Gastroesophageal sphincter (tissue), 3 donors: ENCODE measurements around the gene ST3GAL2.

ENCODE experiments used
- EP300 ChIP-seq: sonication (generic); formaldehyde crosslinking; IDR thresholded peaks from one replicate; pipeline ENCODE4 v1.6.1; 2017; ENCODE audit warnings: antibody characterized with exemption, mild to moderate bottlenecking
- POLR2A ChIP-seq, 2 donors: fragments of 450-650 bp; IDR thresholded peaks; one replicate each; pipeline ENCODE4 v1.6.1; 2017; ENCODE audit warnings: antibody characterized with exemption in 2 of 2, mild to moderate bottlenecking in 2 of 2, moderate library complexity in 1 of 2
- POLR2AphosphoS5 ChIP-seq: sonication (generic); formaldehyde crosslinking; IDR thresholded peaks from one replicate; pipeline ENCODE4 v1.6.1; 2017; ENCODE audit warnings: antibody characterized with exemption
- TF ChIP-seq, protein P1 (sequence below), 4 experiments: fragments of 200-600 bp in 2 of 4; fragments of 450-650 bp in 2 of 4; sonication (generic) in 1 of 4; IDR thresholded peaks; one replicate each; pipeline ENCODE4 v1.5.1; 2017 to 2019; ENCODE audit warnings: antibody characterized with exemption in 4 of 4, mild to moderate bottlenecking in 2 of 4, moderate library complexity in 2 of 4

DNA sequence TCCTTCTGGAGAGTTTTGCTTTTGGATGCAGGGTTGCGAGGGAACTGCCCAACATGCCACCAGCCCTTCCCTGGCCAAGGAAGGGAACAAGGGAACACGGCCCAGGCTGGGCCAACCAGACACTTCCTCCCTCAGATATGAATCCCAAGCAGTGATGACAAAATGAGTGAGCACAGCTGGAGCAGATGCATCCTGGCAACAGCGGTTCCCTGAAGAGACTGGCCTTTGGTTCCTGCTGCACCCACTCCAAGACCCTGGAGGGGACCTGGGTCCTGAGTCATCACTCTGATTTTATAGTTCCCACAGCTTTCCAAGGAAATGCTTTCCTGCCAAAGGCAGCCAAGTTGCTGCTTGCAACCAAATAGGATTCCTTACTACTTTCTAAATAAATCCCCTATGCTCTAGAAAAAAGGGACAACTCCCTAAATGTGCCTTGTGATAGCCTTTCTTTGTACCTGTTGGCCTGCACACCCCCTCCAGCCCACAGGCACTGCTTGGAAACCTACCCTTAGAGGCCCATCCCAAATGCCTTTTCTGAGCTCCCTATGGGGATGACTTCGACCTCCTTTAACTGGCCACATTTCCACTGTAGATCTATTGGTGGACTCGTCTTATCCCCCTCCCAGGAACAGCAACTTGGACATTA lies 5.3 kb downstream of the ST3GAL2 start:
- TF ChIP-seq POLR2AphosphoS5, result peak; percentile 77
- TF ChIP-seq, protein P1, sequence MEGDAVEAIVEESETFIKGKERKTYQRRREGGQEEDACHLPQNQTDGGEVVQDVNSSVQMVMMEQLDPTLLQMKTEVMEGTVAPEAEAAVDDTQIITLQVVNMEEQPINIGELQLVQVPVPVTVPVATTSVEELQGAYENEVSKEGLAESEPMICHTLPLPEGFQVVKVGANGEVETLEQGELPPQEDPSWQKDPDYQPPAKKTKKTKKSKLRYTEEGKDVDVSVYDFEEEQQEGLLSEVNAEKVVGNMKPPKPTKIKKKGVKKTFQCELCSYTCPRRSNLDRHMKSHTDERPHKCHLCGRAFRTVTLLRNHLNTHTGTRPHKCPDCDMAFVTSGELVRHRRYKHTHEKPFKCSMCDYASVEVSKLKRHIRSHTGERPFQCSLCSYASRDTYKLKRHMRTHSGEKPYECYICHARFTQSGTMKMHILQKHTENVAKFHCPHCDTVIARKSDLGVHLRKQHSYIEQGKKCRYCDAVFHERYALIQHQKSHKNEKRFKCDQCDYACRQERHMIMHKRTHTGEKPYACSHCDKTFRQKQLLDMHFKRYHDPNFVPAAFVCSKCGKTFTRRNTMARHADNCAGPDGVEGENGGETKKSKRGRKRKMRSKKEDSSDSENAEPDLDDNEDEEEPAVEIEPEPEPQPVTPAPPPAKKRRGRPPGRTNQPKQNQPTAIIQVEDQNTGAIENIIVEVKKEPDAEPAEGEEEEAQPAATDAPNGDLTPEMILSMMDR (IDR thresholded peaks at IDR 0.05), result no peak
- no peak for TF ChIP-seq POLR2A (IDR thresholded peaks at IDR 0.05)
- no peak for TF ChIP-seq EP300
